Measurements from ENCODE around the gene ADAMTSL3.

DNA sequence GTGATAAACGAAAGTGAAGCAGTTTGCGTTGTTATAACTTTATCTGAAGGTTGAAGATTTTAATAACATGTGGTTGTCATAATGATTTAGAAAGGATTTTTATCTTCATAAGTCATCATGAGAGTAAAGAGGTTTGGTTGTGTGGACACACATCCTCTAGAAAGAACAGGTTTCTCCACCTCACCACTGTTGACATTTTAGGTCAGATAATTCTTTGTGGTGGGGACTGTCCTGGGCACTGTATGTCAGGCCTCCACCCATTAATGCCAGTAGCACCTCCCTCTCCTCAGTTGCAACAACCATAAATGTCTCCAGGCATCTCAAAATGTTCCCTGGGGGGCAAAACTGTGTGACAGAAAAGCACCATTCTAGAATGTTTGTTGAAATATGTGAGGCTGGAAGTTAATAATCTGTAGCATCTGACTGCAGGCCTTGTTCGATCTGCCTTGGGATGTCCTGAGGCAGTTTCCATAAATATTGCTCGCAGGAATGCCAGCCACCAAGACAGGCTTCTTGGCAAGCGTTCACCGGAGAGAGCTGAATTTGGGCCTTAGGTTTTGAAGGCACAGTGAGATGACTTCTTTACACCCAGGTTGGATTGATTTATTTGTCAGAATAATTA is 100.1 kb downstream of the ADAMTSL3 start:
- no peak for TF ChIP-seq L3MBTL2 (conservative IDR thresholded peaks at IDR 0.05)
- TF ChIP-seq FOXK2 (IDR thresholded peaks at IDR 0.05): no peak
- TF ChIP-seq SP1 (IDR thresholded peaks at IDR 0.05): no peak
- TF ChIP-seq FOXM1 (IDR thresholded peaks at IDR 0.05; ENCODE audit: borderline replicate concordance): no peak
- TF ChIP-seq SUZ12 (IDR thresholded peaks at IDR 0.05): no peak
- TF ChIP-seq ZNF384 (IDR thresholded peaks at IDR 0.05): no peak

All from HEK293T (cell line).